LNCaP clone FGC (cell line): ENCODE measurements around the gene MARK1.

Experiments used
- DNase-seq: peaks from one replicate; pipeline ENCODE4 v3.0.0-alpha.2; 2011; ENCODE audit warnings: low read depth
- H3K4me3 ChIP-seq: 2 replicates; pipeline ENCODE4 v1.5.1; 2011; ENCODE audit warnings: mild to moderate bottlenecking, low read depth, low read length, control low read depth
- TF ChIP-seq, protein P1 (sequence below): IDR thresholded peaks from 2 replicates; pipeline ENCODE4 v1.5.1; 2012; ENCODE audit warnings: mild to moderate bottlenecking; ENCODE audit not compliant: control insufficient read depth, insufficient read depth; ENCODE audit errors: extremely low read depth

MARK1 gene

DNA sequence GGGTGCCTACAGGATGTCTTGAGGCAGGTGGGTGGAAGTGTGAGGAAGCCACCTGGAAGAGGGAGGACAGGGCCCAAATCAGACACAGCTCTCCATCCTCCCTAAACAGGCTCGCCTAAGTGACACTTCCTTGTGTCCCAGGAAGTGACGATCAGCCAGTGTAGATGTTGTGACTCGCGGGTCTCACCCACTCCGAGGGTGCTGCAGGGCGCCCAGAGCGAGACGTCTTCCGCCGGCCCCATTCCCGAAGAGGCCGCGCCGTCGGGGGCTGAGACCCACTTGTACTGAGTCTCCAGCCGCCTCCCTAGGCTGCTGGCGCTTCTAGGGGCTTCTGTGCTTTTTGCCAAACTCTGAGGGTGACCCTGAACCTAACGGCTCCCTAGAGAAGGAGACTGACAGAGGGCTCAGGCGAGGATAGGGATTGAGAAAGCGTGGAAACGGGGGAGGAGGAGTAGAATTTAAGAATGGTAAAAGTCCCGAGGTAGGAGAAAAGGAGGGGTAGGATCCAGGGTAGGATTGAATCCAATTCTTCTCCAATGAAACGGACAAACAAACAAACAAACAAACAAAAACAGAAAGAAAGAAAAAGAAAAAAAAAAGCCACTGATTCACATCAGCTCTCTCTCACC lies 543 bp upstream of the MARK1 start:
- peak overlapping the region; percentile 70 for H3K4me3 ChIP-seq
- DNase-seq, result no peak
- TF ChIP-seq, protein P1, sequence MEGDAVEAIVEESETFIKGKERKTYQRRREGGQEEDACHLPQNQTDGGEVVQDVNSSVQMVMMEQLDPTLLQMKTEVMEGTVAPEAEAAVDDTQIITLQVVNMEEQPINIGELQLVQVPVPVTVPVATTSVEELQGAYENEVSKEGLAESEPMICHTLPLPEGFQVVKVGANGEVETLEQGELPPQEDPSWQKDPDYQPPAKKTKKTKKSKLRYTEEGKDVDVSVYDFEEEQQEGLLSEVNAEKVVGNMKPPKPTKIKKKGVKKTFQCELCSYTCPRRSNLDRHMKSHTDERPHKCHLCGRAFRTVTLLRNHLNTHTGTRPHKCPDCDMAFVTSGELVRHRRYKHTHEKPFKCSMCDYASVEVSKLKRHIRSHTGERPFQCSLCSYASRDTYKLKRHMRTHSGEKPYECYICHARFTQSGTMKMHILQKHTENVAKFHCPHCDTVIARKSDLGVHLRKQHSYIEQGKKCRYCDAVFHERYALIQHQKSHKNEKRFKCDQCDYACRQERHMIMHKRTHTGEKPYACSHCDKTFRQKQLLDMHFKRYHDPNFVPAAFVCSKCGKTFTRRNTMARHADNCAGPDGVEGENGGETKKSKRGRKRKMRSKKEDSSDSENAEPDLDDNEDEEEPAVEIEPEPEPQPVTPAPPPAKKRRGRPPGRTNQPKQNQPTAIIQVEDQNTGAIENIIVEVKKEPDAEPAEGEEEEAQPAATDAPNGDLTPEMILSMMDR, result no peak

DNA sequence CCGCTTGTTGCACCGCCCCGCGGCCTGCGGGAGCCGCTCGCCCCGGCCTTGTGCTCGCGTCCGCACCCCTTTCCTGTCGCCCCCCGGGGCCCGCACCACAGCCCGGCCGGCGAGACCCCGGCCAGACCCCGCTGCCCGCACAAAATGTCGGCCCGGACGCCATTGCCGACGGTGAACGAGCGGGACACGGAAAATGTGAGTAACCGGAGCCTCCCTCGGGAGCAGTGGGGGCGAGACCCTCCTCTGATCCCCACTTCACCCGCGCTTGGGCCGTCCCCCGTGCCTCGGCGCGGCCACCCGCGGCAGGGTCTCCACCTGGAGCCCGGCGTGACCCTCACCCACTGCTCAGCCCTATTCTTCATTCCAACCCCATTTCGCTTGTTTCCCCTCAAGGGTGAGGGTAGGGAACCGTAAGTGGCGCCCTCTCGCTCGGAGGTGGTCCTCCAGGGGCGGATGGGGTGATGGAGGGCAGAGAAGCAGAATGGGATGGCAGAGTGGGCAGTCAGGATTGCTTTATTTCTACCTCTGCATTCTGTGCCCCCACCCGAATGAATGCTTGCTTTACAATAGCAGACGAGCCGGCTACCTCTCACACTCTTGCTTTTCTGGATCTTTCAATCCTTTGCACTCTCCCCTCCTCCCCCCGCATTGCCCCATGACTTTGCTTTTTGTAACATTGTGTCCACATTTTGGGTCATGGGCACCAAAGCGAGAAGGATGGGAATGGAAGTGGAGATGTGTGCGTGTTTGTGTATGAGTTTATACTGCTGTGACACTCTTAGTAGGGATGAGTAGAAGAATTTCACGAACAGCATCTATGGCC lies 954 bp downstream of the MARK1 start:
- DNase-seq, result no peak
- TF ChIP-seq, protein P1, result no peak
- H3K4me3 ChIP-seq, result peak overlapping the region; percentile 70

DNA sequence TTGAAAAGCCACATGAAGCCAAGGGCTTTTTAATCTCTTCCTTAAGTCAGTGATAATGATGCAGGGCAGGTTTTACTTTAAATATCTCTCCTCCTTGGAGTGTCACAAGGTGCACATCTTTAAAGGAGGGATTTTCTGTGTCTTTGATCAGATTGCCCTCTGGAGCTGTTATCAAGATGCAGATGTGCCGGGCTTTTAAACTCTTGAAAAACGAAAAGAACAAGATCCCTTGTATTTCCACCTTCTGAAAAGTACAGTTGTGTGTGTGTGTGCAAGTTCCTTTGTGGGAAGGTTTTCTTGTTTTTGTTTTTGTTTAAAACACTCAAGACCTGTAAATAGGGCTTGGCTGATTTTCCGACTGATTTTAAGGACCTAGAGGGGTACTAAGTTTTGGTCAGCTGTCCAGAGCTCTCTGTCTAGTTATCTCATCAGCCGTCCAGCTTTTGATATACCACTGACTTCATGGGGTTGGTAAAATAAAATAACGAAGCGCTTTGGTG lies 1.6 kb downstream of the MARK1 start:
- no peak for DNase-seq
- TF ChIP-seq, protein P1, result no peak
- no peak overlapping the region; the same call in 1 of the 2 replicates for H3K4me3 ChIP-seq

DNA sequence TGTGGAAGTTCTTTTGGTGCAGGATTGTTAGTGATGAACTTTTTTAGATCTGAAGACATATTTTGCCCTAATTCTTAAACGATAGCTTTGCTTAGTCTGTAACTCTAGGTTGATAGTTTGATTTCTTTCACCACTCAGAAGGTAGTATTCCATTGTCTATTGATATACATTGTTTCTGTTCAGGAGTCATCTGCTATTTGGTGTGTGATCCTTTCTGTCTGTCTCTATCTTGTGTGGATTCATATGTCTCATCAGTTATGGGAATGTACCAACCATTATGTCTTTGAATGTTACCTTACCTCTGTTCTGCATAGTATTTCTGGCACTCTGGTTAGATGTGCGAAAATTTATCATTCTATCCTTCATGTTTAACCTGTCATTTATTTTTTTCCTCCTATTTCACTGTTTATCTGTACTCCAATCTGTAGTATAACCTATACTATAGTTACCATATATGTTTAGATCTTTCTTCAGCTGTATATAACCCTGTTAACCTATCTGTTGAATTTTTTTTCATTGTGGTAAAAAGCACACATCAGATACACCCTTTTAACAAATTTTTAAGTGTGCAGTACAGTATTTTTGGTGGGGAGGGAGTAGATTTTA lies 5.7 kb downstream of the MARK1 start:
- TF ChIP-seq, protein P1, result no peak
- DNase-seq, result no peak
- H3K4me3 ChIP-seq, result no peak overlapping the region

DNA sequence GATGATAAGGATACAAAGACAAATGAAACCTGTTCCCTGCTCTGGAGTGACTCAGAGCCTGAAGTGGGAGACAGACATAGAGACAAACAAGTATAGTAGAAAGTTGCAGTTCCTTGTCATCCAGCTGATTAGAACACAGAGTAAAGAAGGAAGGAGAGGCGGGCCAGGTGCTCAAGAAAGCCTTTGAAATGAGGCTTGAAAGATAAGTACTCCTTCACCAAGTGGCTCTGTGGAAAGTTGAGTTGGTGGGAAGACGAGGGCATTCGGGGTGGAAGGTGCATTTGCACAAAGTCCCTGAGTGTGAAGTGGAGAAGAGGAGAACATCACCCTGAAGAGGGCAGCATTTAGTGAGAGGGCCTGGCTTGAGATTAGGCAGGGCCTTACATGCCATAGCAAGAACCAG lies 17.0 kb downstream of the MARK1 start:
- DNase-seq, result no peak
- no peak overlapping the region for H3K4me3 ChIP-seq
- TF ChIP-seq, protein P1, result peak; percentile 56

DNA sequence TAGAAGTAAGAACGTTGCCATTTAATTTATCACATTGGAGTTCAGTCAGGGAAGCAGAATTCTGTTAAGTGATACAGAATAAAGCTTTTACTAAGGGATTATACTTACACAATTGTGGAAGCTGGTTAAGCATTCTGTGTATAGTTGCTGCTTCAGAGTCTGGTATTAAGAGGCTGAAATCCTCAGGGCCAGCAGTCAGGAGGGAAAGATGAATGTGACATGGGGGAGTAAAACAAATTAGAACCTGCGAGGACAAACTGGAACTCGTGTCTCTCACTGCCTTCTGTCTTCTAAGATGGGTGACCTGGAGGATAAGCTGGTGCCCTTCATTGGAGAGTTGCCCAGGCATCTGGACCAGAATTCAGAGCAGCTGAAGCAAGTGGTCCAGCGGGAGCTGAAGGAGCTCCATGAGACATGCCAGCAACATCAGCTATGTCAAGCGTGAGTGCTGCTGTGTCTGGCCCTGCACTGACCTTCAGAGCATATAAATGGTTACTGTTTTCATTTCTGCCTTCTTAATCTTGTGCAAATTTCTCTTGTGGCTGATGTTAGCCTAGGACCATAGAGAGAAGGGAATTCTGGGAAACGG lies 23.0 kb downstream of the MARK1 start:
- TF ChIP-seq, protein P1, result no peak
- H3K4me3 ChIP-seq, result no peak overlapping the region
- no peak for DNase-seq
